Hepatocyte (in vitro differentiated cells): Measurements from ENCODE around the gene HS2ST1.

Experiments used
- EZH2 ChIP-seq: fragments of 200-600 bp; sonication (generic); IDR thresholded peaks from 2 replicates; pipeline ENCODE4 v1.6.1; 2016; ENCODE audit warnings: antibody characterized with exemption, mild to moderate bottlenecking, borderline replicate concordance
- EZH2phosphoT487 ChIP-seq: fragments of 200-600 bp; sonication (generic); IDR thresholded peaks from one replicate; pipeline ENCODE4 v1.6.1; 2018; ENCODE audit warnings: antibody characterized with exemption, mild to moderate bottlenecking, low read depth, moderate library complexity; ENCODE audit not compliant: unreplicated experiment, severe bottlenecking
- TF ChIP-seq, protein P1 (sequence below): fragments of 200-600 bp; sonication (generic); IDR thresholded peaks from 2 replicates; pipeline ENCODE4 v1.5.1; 2016; ENCODE audit warnings: antibody characterized with exemption, mild to moderate bottlenecking; ENCODE audit not compliant: poor library complexity

DNA sequence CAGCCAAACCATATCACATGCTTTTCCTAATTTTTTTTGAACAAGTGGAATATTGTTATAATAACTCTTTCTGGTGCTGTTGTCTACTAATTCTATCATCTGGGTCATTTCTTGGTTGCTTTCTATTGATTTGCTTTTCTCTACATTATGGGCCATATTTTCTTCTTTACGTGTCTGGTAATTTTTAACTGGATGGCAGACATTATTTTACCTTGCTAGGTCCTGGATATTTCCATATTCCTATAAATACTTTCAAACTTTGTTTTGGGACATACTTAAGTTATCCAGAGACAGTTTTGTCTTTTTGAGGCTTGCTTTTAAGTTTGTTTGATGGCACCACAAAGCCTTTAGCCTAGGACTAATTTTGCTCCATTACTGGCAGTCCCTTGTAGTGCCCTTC, 11.3 kb downstream of the HS2ST1 start:
- no peak for TF ChIP-seq EZH2
- TF ChIP-seq, protein P1, sequence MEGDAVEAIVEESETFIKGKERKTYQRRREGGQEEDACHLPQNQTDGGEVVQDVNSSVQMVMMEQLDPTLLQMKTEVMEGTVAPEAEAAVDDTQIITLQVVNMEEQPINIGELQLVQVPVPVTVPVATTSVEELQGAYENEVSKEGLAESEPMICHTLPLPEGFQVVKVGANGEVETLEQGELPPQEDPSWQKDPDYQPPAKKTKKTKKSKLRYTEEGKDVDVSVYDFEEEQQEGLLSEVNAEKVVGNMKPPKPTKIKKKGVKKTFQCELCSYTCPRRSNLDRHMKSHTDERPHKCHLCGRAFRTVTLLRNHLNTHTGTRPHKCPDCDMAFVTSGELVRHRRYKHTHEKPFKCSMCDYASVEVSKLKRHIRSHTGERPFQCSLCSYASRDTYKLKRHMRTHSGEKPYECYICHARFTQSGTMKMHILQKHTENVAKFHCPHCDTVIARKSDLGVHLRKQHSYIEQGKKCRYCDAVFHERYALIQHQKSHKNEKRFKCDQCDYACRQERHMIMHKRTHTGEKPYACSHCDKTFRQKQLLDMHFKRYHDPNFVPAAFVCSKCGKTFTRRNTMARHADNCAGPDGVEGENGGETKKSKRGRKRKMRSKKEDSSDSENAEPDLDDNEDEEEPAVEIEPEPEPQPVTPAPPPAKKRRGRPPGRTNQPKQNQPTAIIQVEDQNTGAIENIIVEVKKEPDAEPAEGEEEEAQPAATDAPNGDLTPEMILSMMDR: no peak
- no peak for TF ChIP-seq EZH2phosphoT487
